Measurements from ENCODE around the gene PLD1. TPM values are rescaled to one million over a fixed set of nuclear protein-coding genes. Genes with fewer than 3 reads are reported as not detected.
"Not testable (repeated sequence)": the region's sequence is repeated elsewhere in the genome, so short reads cannot be mapped to it uniquely, and the experiment has no call there.

The PLD1 gene
- total RNA-seq, 1 donor from 2014 or later: 6.0 TPM

DNA sequence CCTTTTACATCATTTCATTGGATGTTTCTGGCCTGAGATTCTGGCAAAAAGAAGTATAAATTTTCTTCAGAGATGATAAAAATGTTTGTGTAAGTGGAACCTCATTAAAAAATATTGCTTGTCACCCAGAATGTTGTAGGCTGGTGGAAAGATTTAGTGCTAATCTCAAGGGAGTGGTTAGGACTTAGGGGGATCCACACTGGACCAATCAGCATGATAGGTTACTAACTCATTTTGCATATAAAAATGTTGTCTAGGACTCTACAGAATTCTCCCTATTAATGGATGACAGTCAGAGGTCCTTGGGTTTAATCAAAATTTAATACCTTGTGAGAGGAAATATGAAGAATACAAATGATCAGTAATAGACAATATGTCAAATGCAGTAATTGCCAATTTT is 241.5 kb downstream of the PLD1 start:
- no peak for DNase-seq (ENCODE audit: low read depth)

DNA sequence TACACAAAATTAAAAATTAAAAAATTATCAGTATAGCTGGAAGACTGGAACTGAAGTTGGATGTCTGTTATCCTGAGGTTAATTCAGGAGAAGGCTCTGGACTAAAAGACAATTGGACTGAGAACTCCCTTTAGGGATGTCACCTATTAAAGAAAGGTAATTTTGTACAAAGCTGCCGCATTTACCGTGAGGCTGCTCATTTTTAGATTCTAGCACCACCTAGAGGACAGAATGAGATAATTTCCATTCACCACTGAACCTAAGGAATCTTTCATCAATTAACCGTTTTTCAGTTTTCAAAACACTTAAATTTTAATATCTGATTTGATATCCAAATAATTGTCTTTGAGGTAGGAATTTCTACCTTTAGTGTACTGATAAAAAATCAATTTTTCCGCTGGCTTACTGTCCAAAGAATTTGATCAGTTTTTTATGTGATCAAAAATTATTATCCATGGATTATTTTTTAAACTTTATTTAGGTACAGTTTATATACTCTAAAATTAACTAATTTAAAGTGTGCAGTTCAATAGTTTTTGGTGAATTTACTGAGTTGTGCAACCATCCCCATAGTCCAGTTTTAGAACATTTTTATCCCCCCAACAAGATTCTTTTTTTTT is 243.4 kb downstream of the PLD1 start:
- peak; percentile 50 for DNase-seq (ENCODE audit: low read depth)

DNA sequence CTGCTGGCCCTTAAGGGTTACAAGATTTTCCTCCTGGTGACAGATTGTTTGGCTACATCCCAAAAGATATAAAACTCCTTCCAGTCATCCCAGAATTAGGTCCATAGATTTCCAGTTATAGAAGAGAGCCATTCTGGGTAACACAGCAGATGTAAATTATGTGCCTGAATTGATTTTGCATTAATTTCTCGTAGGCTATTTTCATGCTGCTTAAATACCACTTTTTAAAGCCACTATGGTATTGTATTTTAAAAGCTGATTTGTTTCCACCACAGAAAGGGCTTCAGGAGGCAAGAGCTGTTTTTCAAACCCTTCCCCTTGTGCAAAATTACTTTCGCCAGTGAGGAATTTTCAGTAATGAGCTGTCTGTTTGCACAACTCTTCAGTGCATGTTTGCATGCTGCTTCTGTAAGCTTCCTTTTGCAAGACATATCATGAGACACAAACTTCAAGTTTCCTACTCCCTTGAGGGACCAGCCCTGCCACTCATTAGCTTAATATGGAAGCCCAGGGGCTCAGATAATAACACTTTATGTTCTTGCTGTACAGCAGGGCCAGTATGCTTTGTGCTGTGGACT is 244.7 kb downstream of the PLD1 start:
- no peak for DNase-seq (ENCODE audit: low read depth)

DNA sequence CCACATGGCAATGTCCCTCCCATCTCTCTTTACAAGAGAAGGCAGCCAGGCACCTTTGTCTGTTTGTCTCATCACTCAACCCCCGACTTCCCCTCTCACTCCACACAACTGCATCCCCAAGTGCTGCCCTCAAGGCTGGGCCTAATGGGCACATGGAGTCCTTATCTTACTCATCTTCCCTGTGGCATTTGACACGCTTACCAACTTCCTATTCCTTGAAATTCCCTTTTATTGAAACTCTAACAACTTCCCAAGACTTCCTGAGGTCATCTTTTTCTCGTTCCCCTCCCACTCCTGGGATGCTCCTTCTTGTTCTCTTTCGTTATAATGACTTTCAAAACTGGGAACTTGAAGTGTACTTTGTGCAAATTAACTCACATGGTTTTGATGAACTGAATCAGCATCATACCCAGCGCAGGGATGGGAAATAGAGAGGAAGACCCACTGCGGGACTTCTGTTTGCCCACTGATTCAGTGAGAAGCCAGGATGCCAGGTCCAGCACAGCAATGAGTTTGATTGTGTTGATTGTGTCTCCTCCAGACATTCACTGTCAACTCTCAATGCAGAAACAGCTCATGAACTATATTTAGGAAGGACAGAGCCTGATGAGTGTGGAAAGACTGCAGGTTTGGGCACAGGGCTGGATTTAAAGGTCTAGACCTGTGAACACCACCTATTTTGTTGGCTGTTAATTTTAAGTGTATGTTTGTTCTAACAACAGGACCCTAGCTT is 245.4 kb downstream of the PLD1 start:
- peak; percentile 18 for DNase-seq (ENCODE audit: low read depth)

DNA sequence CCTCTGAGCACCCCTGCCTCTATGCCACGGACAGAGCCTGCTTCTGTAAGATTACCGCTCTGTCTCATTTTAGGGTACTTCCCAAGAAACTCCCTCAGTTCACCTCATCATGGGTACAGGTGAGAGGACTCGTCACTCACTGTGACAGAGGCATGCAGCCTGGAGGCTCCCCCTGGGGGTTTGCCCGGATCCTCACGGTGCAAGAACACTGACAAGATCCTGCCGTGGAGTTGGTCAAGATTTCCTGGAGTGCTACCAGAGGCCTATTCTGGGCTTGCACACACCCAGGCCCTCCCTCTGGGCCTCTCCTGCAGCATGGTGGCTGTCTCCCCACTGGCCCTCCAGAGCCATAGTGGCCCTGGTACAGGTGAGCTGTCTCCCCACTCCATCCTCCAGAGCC is 247.0 kb downstream of the PLD1 start:
- DNase-seq (ENCODE audit: low read depth): no peak

DNA sequence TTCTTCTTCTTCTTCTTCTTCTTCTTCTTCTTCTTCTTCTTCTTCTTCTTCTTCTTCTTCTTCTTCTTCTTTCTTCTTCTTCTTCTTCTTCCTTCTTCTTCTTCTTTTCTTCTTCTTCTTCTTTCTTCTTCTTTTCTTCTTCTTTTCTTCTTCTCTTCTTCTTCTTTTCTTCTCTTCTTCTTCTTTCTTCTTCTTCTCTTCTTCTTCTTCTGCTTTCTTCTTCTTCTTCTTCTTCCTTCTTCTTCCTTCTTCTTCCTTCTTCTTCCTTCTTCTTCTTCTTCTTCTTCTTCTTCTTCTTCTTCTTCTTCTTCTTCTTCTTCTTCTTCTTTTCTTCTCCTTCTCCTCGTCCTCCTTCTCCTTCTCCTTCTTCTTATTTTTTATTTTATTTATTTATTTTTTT is 247.8 kb downstream of the PLD1 start:
- DNase-seq (ENCODE audit: low read depth): not testable (repeated sequence)

DNA sequence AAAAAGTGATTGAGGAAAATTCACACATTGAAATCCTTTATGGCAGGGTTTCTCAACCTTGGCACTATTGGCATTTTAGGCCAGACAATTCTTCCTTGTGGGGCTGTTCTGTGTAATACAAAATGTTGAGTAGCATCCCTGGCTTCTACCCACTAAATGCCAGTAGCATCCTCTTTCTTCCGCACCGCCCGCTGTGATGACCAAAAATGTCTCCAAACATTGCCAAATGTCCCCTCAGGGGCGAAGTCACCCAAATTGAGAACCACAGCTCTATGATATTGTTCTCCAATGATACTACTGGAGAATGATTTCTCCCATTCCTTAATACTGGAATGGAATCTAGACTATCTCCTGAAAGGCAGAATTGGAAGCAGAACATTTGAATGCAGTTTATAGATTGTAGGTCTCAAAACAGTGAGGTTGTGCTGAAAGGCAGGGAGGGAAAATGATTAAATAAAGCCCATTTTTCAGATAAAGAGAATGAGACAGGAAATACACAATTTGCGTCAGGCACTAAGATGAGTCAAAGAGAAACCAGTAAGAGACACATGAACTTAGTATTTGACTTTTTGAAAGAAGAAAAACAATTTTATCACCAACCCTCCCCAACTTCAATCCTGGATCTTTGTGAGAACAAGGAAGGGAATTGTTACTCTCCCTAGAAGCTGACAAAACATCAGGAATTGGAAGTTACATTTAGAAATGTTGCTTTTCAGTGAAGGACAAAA is 248.5 kb downstream of the PLD1 start:
- no peak for DNase-seq (ENCODE audit: low read depth)

DNA sequence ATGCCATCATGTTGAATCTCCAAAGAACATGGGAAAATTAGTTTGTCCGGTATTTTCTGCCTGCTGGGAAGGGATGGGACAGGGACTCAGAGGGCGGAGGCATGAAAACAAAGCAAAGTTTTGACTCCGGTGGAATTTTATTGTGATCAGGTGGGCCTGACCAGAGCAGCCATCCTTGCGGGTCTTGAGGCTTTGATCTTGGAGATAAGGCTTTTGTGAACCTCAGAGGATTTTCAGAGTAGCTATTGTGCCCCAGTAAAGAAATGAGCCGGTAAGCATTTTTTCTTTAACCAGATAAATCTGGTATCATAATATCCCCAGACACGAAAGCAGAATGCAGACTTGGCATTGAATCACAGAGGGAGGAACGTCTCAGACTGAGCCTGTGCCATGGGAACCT is 250.7 kb downstream of the PLD1 start:
- no peak for DNase-seq (ENCODE audit: low read depth)

DNA sequence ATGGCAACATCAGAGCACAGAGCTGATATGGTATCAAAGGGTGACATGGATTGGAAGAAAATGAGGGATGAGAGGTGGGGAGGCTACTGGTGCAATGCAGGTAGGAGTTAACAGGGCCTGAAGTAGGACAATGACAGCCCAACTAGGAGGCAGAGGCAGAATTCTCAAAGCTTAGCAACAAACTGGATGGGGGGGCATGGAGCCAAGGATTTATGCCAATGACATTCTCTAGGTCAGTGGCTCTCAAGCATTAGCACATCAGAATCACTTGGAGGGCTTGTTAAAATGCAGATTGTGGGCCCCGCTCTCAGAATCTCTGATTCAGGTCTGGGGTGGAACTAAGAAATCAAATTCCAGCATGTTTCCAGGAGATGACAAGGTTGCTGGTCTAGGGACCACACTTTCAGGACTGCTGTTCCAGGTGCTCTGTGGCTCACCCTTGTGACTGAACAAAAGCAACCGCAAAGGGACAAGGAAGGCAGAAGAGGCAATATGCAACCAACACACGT is 252.0 kb downstream of the PLD1 start:
- DNase-seq (ENCODE audit: low read depth): no peak

DNA sequence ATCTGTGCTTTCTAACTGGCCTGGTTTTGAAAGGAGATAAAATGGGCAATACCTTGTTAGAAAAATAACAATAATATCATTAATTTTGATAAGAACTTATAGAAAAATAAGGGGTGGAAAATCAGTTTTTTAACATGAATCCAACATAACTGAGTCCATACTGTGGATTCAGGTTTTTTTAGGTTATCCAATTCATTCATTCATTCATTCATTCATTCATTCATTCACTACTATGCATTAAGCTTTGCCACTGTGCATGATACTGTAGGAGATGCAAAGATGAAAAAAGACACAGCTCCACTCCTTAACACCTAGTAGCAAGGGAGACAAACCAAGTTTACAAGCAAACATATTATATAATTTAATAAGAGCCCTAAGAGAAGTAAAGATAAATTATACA is 253.1 kb downstream of the PLD1 start:
- DNase-seq (ENCODE audit: low read depth): no peak

DNA sequence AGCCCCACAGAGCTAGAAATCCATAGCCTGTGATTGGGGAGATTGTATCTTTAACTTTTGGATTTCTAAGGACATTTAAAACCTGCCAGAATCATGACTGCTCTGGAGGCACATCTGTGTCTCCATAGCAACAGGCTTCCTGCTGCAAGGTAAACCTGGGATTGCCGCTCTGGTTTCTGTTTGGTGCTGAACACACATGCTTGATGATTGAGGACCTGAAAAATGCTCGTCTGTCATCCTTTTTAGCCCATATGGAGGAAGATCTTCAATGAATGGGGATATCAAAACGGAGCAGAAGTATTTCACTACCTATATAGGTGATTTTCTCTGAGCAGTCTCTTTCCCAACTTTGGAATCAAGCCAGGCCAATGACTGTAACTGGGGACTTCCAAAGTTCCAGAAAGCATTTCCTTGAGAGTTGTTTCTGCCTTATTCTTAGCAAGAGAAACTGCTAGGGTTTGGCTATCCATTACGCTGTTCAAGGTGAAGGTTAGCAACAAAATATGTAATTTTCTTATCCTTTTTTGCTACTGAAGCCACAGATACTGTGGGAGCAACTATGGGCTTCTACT is 253.6 kb downstream of the PLD1 start:
- no peak for DNase-seq (ENCODE audit: low read depth)

DNA sequence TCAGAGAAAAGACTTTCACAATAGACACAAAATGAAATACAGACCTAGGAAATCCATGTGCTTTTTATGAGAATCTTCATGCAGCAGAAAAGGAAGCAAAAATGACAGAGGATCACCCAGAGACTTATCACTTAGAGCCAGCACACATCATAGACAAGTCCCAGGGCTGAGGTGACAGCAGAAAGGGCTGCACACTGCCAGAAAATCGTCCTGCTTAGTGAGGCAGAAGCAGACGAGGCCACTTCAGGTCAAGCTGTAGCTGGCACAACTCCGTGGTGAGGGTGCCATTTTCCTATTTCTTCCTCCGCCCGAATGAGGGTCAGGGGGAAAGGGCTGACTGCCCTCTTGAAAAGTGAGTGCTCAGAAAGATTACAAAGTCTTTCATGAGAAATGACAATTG is 254.1 kb downstream of the PLD1 start:
- DNase-seq (ENCODE audit: low read depth): no peak

DNA sequence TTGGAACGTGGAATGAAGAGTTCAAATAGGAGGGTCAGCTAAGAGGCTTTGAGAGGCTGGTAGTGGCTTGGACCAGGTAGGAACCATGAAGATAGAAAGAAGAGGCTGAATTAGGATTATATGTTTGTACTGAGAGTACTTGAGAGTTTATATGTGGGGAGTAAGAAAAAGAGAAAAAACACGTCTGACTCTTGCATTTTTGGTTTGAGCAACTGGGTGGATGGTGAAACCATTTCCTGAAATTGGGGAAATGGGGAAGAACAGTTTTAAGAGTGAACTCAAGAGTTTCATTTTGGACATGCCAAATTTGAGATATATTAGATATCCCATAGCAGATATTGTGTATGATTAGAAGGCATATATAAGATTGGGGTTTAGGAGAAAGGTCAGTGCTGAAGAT is 257.2 kb downstream of the PLD1 start:
- no peak for DNase-seq (ENCODE audit: low read depth)

DNA sequence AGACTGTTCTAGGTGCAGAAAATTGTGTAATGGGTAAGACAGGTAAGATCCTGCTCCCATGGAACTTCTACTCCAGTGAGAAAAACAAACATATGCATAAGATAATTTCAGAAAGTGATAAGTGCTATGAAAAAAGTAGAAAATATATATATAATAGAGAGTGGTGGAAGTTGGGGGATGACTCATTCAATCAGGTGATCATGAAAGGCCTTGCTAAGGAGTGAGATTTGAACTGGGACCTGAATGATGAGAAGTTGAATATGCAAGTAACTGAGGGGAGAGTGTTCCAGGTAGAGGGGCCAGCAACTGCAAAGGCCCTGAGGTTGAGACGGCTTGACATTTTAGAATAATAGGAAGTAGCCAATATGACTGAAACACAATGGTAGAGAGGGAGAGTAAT is 257.8 kb downstream of the PLD1 start:
- DNase-seq (ENCODE audit: low read depth): no peak

DNA sequence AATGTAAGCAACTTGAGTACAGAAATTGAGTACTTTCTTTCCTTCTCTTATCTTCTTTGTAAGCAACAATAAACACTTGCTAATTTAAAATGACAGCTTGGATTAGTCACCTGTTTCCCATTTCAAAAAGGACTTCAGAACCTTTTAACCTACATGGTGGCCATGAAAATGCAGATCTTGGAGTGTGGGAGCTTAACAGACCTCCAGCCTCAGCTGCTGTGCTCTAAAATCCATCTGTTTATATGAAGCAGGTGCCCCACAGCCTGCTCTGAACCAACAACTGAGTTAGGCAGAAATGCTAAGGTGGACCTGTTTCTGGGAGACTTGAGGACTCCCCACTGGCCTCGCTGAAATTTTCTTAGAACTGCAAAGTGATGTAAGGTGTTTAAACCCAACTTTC is 259.0 kb downstream of the PLD1 start:
- DNase-seq (ENCODE audit: low read depth): peak; percentile 9

Other genes with a start within 250 kb of the PLD1 start
- not detected in 2 replicates for gene TMEM212, start 32.9 kb upstream of the PLD1 start, total RNA-seq
- 49.5 and 66.9 TPM in 2 replicates for gene FNDC3B, start 229.1 kb upstream of the PLD1 start, total RNA-seq